ENCODE data around the gene OSBPL5. TPM values are rescaled to one million over a fixed set of nuclear protein-coding genes. Genes with fewer than 3 reads are reported as not detected.

Gene OSBPL5
- total RNA-seq, 1 donor from 2014 or later = 55.2 TPM

GRCh38 chr11:3094223-3094824 is 70.8 kb downstream of the OSBPL5 start:
- Mint-ChIP-seq H3K4me3 (ENCODE audit: unreplicated experiment) (no peak overlapping the region), H3K27ac (ENCODE audit: unreplicated experiment) (no peak overlapping the region), H3K4me1 (ENCODE audit: unreplicated experiment) (peaks cover 16% of the 10 kb centered on the region), H3K27me3 (ENCODE audit: unreplicated experiment) (peaks cover 4% of the 10 kb centered on the region), H3K36me3 (ENCODE audit: low read depth, unreplicated experiment) (peaks cover 26% of the 10 kb centered on the region), H3K9me3 (ENCODE audit: unreplicated experiment) (no peaks in the 10 kb centered on the region)
- no peak for TF ChIP-seq CTCF (IDR thresholded peaks at IDR 0.05; ENCODE audit: unreplicated experiment)
- no peak for DNase-seq (ENCODE audit: low spot score)

- Mint-ChIP-seq H3K36me3 (ENCODE audit: low read depth, unreplicated experiment) (peaks cover 22% of the 10 kb centered on the region), H3K27me3 (ENCODE audit: unreplicated experiment) (peaks cover 4% of the 10 kb centered on the region), H3K27ac (ENCODE audit: unreplicated experiment) (no peak overlapping the region), H3K4me1 (ENCODE audit: unreplicated experiment) (peaks cover 12% of the 10 kb centered on the region), H3K4me3 (ENCODE audit: unreplicated experiment) (no peak overlapping the region), H3K9me3 (ENCODE audit: unreplicated experiment) (no peaks in the 10 kb centered on the region)
- DNase-seq (ENCODE audit: low spot score) = no peak
- TF ChIP-seq CTCF (IDR thresholded peaks at IDR 0.05; ENCODE audit: unreplicated experiment) = no peak
Measured at GRCh38 chr11:3093281-3094191, 71.6 kb downstream of the OSBPL5 start.

- peaks cover 12% of the 10 kb centered on the region for H3K4me1 Mint-ChIP-seq (ENCODE audit: unreplicated experiment)
- peaks cover 20% of the 10 kb centered on the region for H3K36me3 Mint-ChIP-seq (ENCODE audit: low read depth, unreplicated experiment)
- no peaks in the 10 kb centered on the region for H3K9me3 Mint-ChIP-seq (ENCODE audit: unreplicated experiment)
- H3K27me3 Mint-ChIP-seq (ENCODE audit: unreplicated experiment) = peaks cover 6% of the 10 kb centered on the region
- no peak overlapping the region for H3K4me3 Mint-ChIP-seq (ENCODE audit: unreplicated experiment)
- TF ChIP-seq CTCF (IDR thresholded peaks at IDR 0.05; ENCODE audit: unreplicated experiment) = no peak
- DNase-seq (ENCODE audit: low spot score) = no peak
- no peak overlapping the region for H3K27ac Mint-ChIP-seq (ENCODE audit: unreplicated experiment)
Measured at GRCh38 chr11:3092603-3093141, 72.4 kb downstream of the OSBPL5 start.

GRCh38 chr11:3091846-3092602 is 73.1 kb downstream of the OSBPL5 start:
- peaks cover 7% of the 10 kb centered on the region for H3K27me3 Mint-ChIP-seq (ENCODE audit: unreplicated experiment)
- peak; percentile 100 for TF ChIP-seq CTCF (IDR thresholded peaks at IDR 0.05; ENCODE audit: unreplicated experiment)
- no peak overlapping the region for H3K4me3 Mint-ChIP-seq (ENCODE audit: unreplicated experiment)
- DNase-seq (ENCODE audit: low spot score) = peak; percentile 73
- peaks cover 16% of the 10 kb centered on the region for H3K36me3 Mint-ChIP-seq (ENCODE audit: low read depth, unreplicated experiment)
- peaks cover 12% of the 10 kb centered on the region for H3K4me1 Mint-ChIP-seq (ENCODE audit: unreplicated experiment)
- no peaks in the 10 kb centered on the region for H3K9me3 Mint-ChIP-seq (ENCODE audit: unreplicated experiment)
- no peak overlapping the region for H3K27ac Mint-ChIP-seq (ENCODE audit: unreplicated experiment)

Data from endothelial cell (in vitro differentiated cells).